Femur (tissue), 1 donor: ENCODE data around the gene EPG5.

Experiments
- DNase-seq: peaks from one replicate; pipeline ENCODE4 v3.0.0-alpha.2; 2017

EPG5 gene

DNA sequence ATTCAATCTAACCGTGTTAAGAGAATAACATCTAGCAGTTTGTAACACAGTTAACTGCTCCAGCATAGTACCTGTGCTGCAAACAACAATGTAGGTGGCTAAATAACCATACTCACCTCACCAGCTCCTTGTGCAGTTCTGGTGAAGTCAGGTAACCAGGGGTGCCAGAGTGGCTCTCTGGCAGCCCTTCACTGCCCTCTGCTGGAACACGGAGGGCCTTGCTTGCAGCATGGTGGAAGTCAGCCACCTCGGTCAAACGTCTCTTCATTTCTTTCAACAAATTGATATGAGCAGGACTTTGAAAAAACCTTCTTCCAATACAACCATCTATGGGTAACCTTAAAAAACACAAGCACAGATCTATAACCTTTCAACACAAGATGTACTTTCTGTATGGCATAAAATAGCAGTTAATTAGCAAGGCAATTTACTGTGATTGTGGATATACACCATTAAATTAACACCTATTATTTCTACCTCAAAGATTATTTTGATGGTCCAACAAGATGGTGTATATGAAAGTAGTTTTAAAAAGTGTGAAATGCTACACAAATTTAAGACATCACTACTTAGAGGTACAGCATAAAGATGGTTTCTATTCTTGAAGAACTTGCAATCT is 56.6 kb downstream of the EPG5 start:
- peak; percentile 43 for DNase-seq

DNA sequence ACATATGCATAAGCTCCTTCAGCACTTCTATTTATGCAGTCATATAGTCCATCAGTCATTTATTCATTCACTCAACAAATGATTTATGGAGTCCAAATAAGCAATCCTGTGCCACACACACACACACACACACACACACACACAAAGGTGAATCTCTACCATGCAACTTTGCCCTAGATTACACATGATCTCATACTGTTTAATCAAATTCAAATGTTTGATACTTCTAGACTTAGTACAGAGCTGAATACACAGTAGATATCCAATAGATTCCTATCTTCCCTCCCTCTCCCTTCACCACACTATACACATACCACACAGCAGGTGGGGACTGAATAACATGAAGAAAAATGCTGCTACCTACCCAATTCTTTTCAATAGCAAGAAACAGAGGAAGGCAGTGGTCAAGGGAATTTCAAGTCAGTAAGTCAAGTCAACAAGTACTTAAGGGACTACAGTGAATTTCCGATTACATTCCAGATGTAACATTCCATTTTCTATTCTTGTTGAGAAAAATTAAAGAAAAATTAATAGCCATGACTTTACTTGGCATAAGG is 65.4 kb downstream of the EPG5 start:
- no peak for DNase-seq

DNA sequence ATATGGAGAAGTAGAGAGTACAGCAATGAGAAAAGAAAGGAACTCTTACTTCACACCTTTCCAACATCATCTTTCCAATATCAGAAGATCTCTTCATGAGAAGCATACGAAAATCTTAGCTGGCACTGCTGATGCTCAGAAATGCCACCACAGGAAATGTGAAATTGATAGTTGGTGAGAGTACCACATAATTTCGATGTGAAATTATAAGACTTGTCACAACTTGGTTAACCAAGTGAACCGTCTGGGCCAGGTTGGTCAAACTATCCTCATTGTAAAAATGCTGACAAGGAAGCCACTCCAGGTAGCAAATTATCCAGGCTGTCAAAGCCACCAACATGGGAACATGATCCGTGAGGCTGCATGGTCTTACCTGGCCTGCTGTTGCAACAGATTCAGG is 66.5 kb downstream of the EPG5 start:
- no peak for DNase-seq

DNA sequence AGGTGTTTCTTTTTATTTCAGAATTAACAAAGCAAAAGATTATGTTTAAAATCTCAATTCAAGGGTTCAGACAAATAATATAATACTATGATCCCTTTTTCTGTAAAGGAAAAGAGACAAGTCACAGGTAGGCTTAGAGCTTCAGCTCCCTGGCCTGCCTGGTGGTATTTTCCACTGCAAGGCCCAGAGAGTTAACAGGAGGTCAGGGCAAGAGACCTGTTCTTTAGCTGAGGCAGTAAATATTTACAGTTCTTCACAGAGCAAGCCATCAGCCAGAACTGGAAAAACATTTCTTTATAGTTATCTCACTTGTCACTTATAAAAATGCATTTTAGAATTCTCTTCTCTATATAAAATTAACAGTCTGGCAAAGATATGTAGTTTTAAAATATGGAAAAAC is 70.1 kb downstream of the EPG5 start:
- no peak for DNase-seq

DNA sequence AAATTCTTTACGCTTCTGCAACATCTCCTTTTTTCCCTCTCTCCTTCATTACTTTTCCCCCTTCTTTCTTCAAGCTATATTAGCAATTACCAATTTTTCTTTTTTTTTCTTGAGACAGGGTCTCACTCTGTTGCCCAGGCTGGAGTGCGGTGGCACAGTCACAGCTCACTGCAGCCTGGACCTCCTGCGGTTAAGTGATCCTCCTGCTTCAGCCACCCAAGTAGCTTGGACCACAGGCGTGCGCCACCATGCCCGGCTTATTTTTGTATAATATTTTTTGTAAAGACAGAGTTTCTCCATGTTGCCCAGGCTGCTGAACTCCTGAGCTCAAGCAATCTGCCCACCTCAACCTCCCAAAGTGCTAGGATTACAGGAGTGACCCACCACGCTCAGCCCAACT is 70.7 kb downstream of the EPG5 start:
- no peak for DNase-seq

DNA sequence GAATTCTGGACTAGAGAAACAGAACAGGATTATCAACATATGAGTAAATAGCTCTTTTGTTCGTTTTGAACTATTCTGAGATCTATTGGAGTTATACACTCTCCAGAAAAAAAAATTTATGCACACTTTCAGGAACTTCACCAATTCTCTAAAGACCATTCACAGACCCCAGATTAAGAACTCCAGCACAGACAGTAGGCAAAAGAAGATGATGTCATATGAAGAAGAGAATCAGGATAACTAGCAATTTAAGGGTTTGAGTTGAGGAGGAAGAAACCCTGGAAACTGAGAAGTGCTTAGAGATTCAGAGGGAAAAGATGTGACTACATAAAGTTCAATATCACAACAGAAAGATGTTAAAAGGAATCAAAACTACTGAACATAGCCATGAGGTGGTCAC is 71.8 kb downstream of the EPG5 start:
- DNase-seq: no peak

DNA sequence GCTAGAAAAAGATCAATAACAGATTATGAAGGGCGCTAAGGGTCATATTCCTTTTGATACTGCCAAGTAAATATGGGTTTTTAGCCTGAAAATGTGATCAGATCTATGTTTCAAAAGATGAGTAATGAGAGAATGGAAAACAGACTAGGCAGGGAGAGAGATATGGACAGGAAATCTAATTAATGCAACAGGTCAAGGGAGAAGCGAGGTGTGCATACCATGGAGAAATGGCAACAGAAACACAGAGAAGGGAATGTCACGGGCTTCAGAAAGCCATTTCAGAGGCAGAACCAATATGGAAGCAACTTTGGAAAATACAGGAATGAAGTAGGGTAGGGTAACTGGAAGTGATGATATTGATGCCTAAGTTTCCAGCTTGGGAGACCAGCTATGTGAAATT is 72.3 kb downstream of the EPG5 start:
- no peak for DNase-seq

DNA sequence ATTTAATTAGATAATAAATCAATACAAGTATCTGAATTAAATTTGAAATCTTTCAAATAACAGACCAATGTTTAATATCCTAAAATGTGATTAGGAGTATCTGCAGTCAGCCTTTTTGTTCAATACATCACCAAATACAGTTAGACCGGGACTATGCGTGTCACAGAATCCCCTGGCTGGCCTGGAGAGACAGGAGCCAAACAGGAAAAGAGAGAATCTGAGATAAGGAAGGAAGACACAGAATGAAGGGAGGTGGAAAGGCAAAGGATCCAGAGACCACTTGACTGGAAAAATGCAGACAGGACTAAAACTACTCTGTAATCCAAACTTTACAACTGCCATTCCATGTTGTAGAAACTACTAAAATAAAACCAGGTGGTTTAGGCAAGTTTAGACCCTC is 75.3 kb downstream of the EPG5 start:
- no peak for DNase-seq

DNA sequence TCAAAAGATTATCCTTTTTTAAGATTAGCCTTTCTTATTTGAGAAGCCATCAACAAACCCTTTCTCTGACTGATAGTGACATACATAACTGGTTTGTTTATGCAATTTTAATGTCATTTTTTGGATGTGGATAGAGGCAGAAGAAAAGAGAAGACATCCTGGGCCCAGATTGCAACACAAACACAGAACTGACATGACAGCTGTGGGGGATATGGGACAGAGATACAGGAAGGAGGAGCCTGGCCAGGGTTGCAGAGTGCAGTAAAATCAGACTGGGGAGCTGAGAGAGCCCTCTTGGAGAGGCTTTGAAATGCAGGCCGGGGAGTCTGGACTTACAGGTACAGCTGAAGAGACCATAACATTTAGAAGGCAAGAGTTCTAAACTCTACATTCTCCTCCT is 76.5 kb downstream of the EPG5 start:
- peak; percentile 26 for DNase-seq

DNA sequence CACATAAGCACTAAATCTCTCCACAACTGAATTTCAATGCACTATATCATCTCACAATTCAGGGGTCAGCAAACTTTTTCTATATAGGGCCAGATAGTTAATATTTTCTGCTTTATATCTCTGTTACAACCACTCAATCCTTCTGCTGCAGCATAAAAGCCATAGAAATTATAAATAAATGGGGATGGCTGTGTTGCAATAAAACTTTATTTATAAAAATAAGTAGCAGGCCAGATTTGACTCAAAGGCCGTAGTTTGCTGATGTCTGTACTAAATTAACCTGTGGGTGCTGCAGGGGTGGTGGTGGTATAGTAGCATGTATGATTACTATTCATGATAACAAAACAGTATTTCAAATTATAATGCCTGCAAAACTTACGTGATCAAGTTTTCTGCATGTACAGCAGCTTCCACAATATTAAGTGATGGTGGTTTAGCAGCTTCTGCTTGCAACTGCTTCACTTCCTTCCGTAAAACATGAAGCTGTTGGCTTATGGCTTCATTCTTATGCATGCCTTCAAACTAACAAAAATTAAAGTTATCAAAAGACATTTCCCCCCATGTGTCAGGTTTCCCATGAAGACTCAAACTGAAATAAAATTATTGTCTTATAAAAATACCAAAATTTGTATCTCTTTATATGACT is 77.6 kb downstream of the EPG5 start:
- DNase-seq: no peak

DNA sequence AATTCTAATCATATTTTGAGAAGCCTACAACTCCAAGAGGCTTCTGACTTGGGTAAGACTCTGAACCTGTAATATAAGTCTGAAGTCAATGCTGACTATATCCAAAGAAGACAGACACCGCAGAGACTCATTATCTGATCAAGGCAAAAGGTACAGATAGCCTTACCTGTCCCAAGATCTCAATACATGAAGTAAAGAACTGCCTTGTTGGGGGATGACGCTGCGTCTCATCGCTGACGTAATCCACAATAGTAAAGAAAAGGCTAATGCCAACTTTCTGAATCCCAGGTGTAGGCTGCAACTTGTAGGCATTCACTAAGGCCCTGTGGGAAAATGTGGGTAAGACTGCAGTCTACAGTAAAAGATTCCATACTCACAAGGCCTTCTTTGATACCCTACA is 79.5 kb downstream of the EPG5 start:
- DNase-seq: no peak

DNA sequence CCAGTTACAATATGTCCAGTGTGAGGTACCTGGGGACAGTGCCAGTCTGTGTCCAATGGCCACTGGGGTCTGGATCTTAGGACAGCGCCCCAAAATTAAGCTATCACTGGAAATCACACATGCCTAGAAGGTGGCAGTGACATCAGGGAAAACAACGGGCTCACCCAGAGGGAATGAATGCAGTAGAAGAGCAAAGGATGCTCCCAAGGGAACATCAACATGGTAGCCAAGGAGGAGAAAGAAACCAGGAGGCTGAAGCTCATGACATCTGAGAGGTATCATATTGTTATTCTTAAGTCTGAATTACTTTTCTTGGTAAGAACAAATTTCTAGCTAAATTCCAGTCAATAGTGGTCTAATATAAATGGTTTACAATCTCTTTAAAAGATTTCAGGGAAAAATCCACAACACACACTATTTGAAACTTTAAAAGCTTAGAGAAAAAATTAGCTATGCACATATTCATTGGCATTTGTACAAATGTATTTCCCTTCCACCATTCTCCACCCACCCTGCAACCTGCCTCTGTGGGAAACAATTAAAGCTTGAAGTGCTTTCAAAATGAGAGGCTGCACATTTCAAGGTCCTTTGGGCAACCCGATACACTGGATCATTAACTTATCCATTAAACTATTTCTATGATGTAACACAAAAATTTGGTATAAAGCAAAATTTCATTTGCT is 86.1 kb downstream of the EPG5 start:
- DNase-seq: no peak

DNA sequence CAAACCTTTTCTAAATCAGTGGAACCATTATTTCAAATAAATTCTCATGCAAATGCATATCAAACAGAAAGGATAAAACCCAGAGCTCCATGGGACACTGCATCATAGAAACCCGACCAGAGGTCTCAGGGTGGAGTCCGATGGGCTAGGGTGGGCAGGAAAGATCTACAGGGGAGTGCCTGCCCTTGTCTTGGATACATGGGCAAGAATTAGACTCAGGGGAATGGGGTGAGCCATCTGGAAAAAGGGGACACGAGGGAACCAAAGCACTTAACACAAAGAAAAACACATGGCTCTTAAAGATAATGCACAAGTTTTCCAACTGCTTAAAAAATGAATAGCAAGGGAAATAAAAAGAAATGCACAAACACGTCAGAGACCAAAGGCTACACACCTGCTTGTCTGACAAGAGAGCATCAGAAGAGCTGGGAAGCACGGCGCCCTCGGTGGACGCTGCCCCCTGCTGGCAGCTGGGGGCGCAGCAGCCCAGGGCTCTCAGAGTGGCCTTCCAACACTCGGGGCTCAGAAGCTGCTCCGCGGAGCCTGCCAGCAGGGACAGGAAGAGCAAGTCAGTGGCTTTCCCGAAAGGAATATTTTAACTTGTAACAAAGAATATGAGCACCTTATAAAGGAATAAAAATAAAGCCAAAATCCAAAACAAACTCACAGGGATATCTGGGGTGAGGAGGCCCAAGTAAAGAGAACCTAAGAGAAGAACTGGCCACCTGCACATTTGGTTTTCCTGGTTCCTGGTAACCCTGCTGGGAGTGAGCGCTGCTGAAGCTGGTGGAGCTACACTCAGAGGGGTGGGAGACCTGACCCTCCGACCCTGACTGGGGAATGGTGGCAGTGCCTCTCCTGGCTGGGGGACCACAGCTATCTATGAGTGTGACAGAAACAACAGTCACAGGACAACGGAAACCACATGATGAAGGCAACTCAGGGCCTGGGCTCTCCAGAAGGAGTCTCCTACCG is 87.2 kb downstream of the EPG5 start:
- DNase-seq: peak; percentile 79

DNA sequence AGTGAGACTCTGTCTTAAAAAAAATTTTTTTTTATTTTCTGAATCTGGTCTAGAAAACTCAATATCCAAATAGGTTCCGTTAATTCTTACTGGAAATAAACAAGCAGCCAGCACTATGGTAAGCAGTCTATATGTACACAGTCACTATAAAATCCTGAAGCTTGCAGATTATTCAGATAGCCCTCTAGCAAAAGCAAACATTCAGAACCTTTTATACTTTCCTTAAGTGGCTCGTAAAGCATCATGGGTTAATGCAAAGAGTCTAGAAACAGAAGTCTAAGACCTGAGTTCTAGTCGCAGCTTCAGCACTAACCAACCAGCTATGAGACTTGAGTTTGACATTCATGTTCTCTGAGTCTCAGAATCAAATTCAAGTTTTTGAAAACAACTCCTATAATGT is 89.7 kb downstream of the EPG5 start:
- no peak for DNase-seq

DNA sequence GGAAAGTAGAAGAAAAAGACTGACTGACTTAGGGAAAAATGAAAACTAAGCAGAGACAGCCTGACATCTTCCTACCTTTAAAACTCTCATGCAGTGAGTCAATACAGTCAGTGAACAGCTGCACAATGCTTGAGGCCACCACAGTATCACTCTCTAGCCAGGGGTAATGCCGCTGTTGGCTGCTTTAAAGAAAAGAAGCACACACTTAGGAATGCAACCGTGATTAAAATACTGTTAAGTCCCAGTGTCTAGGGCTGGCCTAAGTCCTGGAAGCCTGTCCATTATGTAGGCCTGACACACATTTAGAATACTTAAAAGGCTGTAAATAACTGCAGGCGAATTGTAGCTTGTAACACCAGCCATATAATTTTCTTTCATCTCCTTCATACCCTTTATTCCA is 91.0 kb downstream of the EPG5 start:
- no peak for DNase-seq

DNA sequence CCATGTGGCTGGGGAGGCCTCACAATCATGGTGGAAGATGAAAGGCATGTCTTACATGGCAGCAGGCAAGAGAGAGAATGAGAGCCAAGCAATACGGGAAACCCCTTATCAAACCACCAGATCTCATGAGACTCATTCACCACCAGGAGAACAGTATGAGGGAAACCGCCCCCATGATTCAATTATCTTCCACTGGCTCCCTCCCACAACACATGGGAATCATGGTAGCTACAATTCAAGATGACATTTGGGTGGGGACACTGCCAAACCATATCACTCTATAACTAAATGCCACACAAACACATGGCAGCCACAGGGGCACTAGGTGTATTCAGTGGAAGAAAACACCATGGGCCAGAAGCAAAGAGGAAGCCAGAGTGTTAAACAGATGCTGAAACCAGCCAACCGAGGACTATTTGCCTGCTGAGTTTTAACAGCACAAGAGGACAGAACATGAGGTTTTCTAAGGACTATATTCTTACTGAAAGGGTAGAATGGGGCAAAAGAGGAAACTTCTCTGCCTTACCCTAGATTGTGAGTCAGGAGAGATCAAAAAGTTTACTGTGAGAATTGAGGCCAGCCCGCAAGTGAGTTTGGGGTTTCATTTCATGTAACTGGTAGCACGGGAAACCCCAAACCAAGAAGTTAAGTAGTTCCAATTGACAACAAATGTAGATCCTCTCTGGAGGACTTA is 92.5 kb downstream of the EPG5 start:
- DNase-seq: no peak

DNA sequence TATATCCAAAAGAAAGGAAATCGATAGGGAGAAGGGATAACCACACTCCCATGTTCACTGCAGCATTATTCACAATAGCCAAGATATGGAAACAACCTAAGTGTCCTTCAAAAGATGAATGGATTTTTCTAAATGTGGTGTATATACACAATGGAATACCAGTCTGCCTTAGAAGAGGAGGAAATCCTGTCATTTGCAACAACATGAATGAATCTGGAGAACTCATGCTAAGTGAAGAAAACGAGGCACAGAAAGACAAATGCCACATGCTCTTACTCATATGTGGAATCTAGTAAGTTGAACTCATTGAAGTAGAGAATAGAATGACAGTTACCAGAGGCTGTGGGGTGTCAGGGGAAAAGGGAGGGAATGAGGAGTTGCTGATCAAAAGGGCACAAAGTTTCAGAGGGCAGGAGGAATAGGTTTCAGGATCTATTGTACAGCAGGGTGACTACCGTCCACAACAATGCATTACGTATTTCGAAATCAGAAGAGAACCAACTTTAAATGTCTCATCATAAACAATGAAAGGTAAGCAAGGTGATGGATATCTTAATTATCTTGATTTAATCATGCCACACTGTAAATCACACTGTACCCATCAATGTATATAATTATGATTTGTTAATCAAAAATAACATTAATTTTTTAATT is 95.6 kb downstream of the EPG5 start:
- DNase-seq: no peak

DNA sequence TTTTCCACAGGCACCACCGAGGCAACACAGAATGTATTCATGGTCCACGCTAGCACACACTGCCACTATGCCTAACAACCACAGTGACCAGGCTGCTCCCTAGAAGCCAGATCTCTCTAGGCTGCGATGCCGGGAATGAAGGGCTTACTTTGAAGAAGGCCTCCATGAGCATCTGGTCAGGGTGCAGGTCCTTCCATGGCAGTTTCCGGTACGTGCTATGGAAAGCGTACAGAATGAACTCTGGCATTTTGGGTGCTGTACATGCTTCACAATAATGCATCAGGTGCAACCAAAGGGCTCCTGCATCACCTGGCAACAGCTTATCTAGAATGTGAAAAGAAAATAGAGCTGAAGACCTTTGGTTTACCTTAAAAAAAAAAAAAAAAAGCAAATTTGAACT is 96.7 kb downstream of the EPG5 start:
- no peak for DNase-seq

DNA sequence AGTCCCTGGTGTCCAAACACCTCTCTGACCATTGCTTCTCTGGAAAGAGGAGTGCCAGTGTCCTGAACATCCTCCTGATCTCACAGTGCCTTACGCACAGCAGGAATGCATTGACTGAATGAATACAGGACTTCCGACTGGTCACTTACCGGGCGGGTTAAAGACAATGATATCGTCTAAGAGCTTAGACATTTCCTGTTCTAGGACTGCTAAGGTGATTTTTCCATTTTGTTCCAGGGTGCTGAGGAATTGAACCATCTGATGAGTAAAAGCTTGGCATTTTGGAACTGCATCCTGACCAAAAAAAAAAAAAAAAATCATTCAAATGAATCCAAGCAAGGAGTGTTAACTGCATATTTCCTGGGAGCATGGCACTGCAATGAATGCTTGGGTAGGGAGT is 101.7 kb downstream of the EPG5 start:
- DNase-seq: no peak

DNA sequence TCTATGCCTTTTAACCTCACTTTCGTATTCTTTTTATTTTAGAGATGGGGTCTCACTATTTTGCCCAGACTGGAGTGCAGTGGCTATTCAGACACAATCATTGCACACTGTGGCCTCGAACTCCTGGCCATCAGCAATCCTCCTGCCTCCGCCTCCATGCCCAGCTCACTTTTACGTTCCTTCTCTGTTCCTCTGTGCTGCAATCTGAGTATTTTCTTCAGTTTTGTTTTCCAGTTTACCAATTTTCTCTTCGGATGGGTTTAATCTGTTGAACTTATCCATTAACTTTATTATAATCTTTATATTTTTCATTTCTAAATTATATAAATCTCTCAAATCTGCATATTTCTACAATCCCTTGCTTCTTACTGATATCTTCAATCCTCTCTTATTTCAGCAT is 103.0 kb downstream of the EPG5 start:
- no peak for DNase-seq

DNA sequence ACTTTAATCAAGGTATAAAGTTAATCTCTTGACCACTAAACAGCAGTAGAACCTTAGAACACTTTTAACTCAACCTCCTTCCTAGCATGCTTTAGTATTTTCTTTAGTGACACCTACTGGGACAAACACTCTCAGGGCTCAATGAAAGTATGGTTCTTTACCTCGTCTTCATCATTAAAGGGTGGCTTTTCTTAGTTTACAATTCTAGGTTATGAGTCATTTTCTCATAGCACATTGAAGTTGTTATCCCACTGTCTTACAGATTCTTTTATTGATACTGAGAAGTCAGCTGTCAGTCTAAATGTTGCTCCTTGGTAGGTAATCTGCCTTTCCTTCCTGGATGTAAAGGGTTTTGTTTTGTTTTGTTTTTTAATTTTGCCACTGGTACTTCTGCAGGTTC is 103.7 kb downstream of the EPG5 start:
- no peak for DNase-seq

DNA sequence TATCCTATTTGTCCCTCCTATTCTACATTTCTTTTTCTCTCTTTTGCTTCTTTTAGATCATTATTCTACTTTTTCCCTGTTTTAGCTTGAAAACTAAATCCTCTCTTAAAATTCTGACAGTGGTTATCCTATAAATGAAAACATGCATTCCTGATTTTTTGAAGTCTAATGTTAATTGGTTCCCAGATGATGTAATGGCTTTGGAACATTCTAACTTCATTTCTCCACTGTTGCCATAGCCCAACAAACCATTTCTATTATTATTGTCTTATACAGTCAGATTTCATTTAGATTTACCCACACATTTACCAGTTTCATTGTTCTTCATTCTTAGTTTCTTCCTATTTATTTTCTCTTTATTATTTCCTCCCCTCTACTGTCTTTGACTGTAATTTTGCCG is 105.2 kb downstream of the EPG5 start:
- DNase-seq: no peak
